Activated gamma-delta T cell treated with anti-CD3 and anti-CD28 coated beads, Interleukin-2, amount 50 U/mL, for 16 hours (primary cell): ENCODE data around the gene ITFG1.
"Not testable (repeated sequence)": the region's sequence is repeated elsewhere in the genome, so short reads cannot be mapped to it uniquely, and the experiment has no call there.

ENCODE experiments used
- DNase-seq: peaks from one replicate; pipeline ENCODE4 v3.0.0-alpha.2; 2020; ENCODE audit warnings: low read depth

The ITFG1 gene

DNA sequence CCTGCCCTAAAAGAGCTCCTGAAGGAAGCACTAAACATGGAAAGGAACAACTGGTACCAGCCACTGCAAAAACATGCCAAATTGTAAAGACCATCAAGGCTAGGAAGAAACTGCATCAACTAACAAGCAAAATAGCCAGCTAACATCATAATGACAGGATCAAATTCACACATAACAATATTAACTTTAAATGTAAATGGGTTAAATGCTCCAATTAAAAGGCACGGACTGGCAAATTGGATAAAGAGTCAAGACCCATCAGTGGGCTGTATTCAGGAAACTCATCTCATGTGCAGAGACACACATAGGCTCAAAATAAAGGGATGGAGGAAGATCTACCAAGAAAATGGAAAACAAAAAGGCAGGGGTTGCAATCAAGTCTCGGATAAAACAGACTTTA is 136.6 kb downstream of the ITFG1 start:
- DNase-seq = not testable (repeated sequence)

DNA sequence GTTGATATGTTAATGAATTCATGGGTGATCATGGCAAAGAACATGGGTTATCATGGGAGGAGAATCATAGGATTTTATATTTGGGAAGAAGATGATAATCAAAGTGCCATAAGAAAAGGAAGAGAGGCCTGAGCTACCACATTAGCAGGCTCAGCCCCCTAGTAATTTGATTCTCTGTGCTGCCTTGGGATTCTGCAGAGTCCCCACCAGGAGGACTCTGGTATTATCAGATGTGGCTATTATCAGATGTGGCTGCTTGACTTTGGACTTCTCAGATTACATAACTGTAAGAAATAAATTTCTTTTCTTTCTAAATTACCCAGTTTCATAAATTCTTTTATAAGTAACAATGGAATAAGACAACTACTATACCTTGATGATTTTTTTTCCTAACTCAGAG is 137.6 kb downstream of the ITFG1 start:
- no peak for DNase-seq

DNA sequence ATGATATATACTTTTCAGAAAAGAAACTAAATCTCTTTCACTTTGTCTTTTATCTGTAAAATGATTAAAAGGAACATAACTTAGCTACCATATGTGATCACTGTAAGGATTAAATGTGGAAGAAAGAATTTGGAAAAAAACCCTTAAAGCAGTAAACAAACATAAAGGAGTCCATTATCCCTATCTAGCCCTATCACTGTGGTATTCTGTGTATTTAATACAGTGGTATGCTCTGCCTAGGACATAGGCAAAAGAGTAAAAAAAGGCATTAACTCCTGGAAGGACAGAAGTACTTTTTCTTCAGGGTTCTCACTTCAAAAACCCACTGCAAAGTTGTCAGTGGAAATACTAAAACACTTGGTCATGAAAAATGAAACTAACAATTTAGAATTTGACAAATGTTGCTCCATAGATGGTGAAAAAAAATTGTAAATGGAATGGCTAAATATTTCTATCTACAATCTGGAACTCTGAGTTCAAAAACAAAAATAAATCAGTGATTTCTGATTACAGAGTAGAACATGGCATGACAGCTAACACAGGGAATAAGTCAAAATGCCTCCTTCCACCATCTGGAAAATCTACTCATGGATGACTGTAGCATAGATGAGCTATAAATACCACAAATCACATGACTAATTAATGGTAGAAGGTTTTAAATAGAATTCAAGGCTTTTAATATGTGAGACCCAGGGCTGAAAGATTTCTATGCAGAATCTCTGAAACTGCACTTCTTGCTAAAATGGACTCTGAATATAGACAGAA is 140.1 kb downstream of the ITFG1 start:
- no peak for DNase-seq

DNA sequence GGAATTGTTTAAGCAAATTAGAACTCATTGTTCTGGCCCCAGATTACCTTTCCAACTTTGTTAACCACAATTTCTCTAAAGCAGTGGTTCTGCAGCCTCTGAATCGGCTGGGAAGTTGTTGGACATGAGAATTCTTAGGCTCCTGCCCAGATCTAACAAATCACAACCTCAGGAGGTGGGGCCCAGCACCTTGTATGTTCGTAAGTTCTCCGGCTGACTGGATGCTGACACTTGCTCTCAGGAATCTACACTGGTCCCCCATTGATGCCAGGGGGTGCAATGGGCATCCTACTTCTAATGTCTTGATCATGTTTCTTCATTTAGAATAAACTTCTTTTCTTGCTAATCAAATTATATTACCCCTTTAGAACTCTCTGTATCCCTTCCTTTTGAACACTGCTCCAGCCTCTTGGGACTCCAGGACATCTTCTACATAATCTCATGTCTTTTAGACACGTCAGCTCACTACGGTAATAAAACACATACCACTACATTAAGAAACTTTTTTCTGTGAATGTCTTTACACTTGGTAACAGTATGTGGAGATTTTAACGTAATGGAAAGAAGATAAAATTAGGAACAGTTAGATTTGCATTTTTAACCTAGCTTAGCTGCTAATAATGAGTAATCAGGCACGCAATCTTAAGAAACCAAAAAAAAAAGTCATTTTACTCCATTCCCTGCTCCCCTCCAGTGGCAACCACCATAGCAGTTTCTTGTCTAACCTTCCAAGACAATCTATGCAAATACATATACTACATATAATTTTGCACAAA is 143.2 kb downstream of the ITFG1 start:
- DNase-seq = no peak

DNA sequence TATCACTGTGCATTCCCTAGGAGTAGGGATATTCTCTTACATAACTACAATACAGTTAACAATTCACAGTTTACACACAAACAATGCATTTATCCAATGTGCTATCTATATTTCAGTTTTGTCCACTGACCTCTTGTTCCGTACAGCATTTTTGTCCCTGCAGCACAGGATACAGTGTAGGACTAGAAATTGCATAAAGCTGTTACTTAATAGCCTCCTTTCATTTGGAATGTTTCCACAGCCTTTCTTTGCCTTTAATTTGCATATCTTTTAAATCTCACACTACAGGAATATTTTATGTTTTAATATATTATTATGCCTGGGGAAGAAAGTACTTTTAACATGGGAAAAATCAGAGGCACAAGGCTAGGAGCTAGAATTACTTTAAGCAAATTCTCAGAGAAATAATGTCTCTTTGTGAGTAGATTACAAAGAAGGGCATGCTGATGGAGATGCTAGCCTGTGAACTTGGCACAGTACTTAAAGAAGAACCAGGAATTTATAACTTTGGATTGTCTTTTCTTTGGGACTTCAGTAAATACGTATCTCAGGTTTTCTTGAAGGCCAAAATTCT is 144.3 kb downstream of the ITFG1 start:
- DNase-seq = no peak

DNA sequence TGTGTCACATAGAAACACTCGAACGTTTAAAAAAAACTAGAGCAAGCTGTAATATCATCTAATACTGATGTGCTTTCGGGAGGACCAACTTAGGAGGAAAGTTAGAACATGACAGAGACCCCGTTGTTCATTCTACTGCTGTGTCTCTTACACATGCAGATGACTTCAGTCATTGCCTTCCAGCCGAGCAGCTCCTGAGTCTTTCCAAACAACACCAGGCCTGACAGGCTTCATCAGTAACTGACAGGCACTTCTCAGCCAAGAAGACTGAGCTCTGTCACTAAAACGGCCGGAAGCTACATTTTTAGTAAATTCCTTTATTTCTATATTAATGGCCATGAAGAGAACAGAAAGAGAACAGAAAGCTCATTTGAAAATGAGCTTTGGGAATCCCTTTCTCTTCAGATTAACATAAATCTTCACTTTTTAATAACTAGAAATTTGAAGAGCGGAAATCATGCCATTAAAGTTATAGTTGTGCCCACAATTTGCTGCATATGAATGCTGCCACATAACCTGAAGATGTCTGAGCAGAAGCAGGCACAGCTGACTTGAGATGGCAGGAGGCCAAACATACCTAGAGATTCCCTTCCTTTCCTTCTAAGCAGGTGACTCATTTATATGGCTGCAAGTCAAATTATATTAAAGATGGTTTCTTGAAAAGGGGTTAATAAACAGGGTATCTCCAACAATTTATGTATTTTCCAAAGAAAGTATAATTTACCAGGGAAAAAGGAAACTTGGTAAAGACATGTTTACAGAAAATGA is 148.9 kb downstream of the ITFG1 start:
- DNase-seq = no peak

DNA sequence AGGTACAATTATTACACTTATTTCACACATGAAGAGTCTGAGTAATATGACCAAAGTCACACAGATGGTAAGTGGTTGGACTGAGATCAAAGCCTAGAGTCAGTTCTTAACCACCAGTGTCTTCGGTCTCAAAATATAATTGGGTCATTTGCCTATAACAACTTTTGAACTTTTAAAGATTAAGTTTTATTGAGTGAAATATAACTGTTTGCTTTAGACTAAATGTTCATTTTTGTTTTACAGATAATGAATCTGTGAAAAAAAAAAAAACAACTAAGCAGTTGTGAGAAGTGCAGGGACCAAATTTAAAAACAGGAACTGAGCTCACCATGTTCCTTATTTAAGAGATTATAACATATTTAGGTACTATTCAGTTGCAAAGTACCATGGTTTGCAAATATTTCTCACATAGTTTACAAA is 150.1 kb downstream of the ITFG1 start:
- DNase-seq = no peak

DNA sequence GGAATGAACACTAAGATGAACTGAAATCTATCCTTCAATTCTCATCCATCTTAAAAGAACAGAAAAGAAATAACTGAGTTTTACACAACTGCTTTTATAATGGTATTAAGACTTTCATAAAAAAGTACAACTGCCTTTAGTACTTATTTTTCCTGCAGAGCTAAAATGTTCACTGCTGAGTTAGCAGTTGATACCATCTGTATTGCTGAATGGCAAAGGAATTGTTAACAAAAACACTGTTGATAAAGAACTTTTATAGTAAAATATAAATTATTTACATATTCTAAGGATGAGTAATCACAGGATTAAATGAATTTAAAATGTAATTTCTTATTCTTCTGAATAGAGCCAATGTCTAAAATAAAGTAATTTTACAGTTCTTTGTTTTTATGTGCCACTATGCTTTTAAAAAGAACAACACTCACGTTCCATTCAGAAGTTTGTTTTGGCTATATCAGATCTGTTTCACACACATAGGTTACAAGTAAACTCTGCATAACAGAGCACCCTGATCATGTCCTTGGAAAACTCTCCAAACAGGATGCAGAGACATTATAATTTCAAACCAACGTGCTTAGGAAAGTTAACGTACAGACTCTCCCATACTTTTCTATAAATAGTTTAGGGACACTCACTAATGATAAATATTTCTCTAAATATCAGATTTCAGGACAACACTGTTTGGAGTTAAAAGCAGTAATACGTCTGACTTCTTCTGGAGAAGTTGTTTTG is 151.1 kb downstream of the ITFG1 start:
- no peak for DNase-seq

DNA sequence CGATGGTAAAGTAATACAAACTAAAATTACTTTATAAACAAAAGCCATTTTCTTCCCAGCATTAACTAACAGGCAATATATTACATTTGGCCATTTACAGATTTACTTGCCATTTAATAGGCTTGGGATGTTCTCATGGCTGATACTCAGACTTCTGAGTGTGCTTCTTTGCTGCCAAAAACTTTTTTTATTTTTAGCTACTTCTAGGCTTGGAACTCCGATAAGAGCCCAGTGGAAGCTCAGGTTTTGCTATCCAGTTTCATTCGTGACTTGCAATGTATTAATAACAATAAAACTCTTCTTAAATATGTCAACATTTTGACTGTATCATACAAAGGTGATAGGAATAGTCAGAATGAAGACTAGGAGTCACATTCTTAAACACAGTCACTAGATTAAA is 152.3 kb downstream of the ITFG1 start:
- DNase-seq = no peak

DNA sequence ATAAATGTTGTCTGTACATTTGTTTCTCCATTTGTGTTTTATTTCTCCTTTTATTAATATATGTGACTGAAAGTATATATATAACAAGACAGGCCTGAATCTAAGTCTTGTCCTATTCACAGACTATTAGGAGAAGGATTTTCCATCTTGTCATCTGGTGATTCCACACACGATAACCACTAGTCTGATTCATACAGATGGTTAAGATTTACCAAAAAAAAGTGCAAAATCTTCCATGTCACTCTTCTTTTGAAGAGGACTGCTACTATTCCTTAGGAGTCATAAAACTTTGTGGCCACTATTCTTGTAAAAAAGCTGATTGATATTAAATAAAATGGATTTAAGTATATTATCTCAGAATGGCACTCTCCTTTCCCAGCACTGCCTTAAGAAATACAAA is 156.3 kb downstream of the ITFG1 start:
- no peak for DNase-seq

DNA sequence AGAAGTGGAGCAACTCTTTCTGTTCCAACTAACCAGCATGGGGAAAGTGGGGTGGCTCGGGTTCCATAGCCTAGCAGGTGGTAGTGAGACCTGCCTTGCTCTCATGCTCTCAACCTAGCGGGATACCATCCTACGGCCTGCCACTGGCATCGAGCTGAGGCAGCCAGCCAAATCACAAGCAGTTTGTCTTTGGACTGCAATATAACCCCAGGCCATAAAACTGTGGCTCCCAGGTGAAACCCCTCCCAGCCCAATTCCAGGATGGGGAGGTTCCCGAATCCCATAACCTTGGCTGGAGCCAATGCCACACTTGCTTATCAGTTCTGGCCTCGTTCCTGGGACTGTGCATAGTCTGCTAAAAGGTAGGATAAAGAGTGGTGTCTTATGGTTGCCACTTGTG is 161.3 kb downstream of the ITFG1 start:
- no peak for DNase-seq

DNA sequence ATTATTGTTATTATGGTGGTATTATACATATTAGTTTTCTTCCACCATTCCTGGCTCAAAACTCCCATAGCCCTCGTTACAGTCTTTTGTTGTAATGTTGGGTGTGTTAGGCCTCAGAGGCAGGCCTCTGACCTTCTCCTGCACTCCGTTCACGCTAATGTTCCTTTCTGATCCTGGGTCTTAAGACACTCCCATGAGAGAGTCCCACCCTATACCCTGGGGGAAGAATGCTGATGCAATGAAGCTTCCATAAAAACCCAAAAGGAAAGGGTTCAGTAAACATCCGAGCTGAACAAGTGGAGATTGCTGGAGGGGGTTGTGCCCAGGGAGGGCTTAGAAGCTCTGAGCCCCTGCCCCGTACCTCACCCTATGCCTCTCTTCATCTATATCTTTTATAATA is 175.9 kb downstream of the ITFG1 start:
- DNase-seq = no peak

DNA sequence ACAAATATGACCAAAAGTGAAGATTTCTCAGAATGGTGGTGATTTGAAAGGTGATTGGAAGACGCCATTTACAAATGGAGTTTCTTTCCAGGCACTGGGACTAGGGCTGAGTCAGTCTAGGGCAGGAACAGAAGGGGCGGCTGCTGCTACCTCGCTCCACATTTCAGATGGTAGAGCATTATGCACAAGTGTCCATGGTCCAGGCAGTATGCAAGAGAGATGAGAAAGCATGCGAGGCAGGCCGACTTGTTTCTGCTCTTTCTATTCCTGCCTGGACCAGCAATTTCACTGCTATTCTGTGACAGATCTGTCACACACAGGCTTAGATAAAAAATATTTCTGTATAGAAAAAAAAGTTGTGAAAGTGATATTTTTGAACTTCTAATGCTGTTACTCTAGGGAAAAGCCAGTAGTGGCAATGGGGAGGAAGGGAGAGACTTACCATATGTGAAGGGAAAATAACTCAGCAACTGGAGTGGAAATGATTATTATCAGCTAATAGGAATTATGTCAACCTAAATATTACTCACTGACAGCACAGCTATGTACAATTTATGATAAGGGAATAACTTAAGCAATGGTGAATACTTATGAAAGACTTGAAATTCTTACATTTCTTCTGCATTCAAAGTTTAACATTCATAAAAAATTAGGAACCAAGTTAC is 182.4 kb downstream of the ITFG1 start:
- no peak for DNase-seq

DNA sequence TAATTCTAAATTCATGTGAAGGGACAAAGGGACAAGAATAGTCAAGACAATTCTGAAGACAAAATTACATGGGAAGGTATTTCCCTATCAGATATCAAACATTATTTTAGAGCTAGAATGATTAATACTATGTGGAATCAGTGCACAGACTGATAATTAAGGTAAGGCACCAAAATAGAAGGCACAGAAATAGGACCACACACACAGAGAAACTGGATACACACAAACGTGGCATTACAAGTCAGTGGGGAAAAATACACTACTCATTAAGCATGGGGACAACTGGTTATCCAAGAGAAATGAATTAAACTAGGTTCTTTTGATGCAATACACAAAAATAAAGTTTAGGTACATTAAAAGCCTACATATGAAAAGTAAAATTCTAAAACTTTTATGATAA is 184.3 kb downstream of the ITFG1 start:
- DNase-seq = no peak

DNA sequence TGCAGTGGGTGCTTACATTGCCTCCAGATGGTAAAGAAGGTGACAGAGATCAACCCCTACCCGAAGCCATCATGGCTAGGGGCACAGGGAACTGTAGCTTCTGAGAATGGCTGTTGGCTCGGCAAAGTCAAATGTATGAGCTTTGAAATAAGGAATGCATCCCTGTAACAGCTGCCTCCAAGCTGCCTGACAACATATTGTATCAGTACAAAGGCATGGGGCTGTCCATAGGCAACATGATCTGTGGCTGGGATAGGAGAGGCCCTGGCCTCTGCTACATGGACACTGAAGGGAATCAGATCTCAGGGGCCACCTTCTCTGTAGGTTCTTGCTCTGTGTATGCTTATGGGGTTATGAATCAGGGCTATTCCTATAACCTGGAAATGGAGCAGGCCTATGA is 197.9 kb downstream of the ITFG1 start:
- no peak for DNase-seq

DNA sequence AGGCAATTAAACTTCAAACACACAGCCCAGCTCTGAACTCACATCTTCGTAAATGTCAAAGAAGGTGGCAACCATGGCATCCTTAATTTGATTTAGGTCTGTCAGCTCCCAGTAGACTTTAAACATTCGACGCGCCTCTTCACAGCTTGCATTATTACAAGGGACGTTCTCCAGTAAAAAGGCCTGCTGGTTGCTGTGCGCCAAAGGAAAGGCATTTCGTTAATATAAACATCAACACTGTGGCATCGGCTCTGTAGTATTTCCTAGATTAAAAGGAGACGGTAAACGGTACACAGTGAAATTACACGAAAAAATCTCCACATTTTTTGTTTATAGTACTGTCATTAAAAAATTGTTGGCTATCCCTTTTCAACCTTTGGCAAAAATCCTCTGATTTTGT is 200.4 kb downstream of the ITFG1 start:
- no peak for DNase-seq

DNA sequence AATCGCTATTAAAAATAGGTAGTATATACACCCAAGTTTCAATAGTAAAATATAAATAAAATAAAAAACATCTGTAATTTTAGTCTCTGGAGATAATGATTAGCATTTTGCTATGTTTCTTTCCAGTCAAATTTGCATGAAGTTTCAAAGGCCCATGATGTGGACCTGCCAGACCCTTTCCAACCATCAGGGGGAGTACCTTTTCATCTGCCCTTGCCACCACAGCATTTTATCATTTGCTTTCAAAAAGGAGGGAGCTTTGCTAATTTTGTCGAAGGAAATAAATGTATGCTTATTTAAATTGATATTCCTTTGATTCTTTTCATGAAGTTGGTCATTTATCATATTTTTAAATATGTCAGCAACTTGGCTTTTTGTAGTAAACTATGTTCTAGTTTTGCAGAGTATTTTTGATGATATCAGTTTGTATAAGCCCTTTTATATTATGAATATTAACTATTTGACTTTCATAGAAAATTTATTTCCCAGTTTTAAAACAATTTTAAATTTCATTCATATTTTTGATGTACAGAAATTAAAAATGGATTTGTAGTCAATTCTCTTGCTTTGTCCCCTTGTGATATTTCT is 201.9 kb downstream of the ITFG1 start:
- no peak for DNase-seq

DNA sequence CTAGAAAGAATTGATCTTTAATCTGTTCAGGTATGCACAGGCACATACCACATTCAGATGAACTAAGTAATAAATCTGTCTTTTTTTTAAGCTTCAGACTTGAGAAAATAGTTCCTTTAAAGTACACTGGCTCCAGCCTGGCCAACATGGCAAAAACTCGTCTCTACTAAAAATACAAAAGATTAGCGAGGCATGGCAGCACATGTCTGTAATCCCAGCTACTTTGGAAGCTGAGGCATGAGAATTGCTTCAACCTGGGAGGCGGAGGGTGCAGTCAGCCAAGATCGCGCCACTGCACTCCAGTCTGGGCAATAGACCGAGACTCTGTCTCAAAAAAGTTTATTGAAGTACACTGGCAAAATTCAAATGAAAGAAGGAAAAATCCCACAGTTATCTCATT is 206.1 kb downstream of the ITFG1 start:
- no peak for DNase-seq

DNA sequence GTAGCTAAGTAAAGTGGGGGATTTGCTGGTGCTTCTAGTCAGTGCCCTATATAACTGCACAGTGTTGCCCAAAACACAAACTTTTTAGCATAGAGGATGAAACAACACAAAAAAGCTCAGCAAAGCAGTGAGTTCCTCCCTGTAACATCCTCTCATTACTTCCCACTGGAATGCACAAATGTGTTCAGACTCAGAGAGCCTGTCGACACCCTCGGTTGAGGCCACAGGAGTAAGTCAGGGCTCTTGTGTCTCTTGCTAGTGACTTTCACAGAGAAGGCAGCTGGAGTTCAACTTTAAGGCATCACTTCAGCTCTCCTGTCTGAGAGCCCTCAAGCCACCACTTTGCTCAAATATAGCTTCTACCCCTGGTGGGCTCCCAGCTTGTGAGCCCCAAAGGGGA is 209.9 kb downstream of the ITFG1 start:
- DNase-seq = no peak

DNA sequence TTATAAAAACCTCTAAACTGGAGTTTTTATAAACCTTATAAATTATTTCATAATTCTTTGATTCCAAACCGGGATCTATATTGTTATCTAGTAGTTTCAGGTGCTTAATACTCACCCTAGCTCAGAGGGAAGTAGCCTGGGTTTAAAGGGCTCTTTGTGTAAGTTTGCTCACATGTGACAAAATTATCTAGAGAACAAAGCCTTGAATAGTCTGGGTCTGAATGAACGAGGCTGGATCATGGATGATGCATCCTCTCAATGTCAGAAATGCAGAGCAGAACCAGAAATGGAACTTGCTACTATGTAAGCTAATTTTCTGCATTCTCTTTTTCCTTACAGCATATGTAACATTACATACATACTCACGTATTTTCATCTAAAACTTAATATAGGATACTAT is 213.2 kb downstream of the ITFG1 start:
- DNase-seq = no peak

DNA sequence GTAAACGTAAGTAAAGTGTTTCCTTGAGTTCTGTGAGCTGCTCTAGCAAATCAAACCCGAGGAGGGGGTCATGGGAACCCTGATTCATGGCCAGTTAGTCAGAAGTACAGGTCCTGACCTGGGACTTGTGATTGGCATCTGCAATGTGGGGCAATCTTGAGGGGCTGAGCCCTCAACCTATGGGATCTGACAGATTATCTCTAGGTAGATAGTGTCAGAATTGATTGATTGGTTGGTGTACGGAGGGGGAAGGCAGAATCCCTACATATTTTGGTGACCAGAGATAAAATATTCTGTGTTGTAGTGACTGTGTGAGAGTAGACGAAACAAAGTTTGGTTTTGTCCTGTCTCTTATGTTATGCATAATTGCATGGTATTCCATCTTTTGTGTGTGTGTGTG is 216.7 kb downstream of the ITFG1 start:
- DNase-seq = no peak
